Measurements from ENCODE around the gene CCDC90B. TPM values are rescaled to one million over a fixed set of nuclear protein-coding genes. Genes with fewer than 3 reads are reported as not detected.

CCDC90B gene
- total and polyA plus RNA-seq, 2 of the 13 experiments (the other 11 are each of a cell fraction or from before 2014, with no cell fraction given), result 17.1 to 46.1 TPM

DNA sequence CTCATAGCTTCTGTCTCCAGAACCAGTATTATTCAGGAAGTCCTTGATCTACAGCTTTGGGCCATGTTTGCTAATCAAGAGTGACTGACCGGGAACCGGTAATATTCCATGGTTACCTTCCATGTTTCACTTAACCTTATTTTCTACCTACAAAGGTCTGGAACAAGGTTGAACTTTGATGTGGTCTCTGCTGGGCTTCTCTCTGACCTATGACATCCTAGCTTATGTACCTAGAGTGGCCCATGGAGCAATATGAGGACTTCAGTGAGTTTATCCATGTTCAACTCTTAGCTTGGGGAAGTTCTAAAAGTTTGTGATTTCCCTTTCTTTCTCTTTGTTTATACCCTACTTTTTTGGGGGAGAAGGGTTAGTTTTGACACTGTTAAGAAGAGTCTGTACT is 33.2 kb downstream of the CCDC90B start (continued):
- TF ChIP-seq, protein P1, sequence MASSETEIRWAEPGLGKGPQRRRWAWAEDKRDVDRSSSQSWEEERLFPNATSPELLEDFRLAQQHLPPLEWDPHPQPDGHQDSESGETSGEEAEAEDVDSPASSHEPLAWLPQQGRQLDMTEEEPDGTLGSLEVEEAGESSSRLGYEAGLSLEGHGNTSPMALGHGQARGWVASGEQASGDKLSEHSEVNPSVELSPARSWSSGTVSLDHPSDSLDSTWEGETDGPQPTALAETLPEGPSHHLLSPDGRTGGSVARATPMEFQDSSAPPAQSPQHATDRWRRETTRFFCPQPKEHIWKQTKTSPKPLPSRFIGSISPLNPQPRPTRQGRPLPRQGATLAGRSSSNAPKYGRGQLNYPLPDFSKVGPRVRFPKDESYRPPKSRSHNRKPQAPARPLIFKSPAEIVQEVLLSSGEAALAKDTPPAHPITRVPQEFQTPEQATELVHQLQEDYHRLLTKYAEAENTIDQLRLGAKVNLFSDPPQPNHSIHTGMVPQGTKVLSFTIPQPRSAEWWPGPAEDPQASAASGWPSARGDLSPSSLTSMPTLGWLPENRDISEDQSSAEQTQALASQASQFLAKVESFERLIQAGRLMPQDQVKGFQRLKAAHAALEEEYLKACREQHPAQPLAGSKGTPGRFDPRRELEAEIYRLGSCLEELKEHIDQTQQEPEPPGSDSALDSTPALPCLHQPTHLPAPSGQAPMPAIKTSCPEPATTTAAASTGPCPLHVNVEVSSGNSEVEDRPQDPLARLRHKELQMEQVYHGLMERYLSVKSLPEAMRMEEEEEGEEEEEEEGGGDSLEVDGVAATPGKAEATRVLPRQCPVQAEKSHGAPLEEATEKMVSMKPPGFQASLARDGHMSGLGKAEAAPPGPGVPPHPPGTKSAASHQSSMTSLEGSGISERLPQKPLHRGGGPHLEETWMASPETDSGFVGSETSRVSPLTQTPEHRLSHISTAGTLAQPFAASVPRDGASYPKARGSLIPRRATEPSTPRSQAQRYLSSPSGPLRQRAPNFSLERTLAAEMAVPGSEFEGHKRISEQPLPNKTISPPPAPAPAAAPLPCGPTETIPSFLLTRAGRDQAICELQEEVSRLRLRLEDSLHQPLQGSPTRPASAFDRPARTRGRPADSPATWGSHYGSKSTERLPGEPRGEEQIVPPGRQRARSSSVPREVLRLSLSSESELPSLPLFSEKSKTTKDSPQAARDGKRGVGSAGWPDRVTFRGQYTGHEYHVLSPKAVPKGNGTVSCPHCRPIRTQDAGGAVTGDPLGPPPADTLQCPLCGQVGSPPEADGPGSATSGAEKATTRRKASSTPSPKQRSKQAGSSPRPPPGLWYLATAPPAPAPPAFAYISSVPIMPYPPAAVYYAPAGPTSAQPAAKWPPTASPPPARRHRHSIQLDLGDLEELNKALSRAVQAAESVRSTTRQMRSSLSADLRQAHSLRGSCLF (CRISPR knock-in tag; IDR thresholded peaks at IDR 0.05; ENCODE audit: borderline replicate concordance), result no peak
- TF ChIP-seq ZNF441 (CRISPR knock-in tag; IDR thresholded peaks at IDR 0.05; ENCODE audit: borderline replicate concordance) (no peak), ZNF652 (CRISPR knock-in tag; IDR thresholded peaks at IDR 0.05; ENCODE audit: borderline replicate concordance, low read depth) (peak; percentile 29; the same call in 1 of the 2 replicates), ELF1 (CRISPR knock-in tag; IDR thresholded peaks at IDR 0.05) (peak; percentile 31; the same call in 1 of the 2 replicates), NCOA5 (CRISPR knock-in tag; IDR thresholded peaks at IDR 0.05) (no peak), PAWR (CRISPR knock-in tag; IDR thresholded peaks at IDR 0.05; ENCODE audit: borderline replicate concordance) (no peak), NFIB (CRISPR knock-in tag; IDR thresholded peaks at IDR 0.05; ENCODE audit: borderline replicate concordance) (no peak), SP4 (CRISPR knock-in tag; IDR thresholded peaks at IDR 0.05) (no peak), CBX2 (IDR thresholded peaks at IDR 0.05; ENCODE audit: low read depth, low read length) (no peak), CBX2 (CRISPR knock-in tag; IDR thresholded peaks at IDR 0.05; ENCODE audit: low read depth) (no peak), NFE2 (CRISPR knock-in tag; IDR thresholded peaks at IDR 0.05) (no peak)
- TF ChIP-seq, protein P2, sequence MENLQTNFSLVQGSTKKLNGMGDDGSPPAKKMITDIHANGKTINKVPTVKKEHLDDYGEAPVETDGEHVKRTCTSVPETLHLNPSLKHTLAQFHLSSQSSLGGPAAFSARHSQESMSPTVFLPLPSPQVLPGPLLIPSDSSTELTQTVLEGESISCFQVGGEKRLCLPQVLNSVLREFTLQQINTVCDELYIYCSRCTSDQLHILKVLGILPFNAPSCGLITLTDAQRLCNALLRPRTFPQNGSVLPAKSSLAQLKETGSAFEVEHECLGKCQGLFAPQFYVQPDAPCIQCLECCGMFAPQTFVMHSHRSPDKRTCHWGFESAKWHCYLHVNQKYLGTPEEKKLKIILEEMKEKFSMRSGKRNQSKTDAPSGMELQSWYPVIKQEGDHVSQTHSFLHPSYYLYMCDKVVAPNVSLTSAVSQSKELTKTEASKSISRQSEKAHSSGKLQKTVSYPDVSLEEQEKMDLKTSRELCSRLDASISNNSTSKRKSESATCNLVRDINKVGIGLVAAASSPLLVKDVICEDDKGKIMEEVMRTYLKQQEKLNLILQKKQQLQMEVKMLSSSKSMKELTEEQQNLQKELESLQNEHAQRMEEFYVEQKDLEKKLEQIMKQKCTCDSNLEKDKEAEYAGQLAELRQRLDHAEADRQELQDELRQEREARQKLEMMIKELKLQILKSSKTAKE (CRISPR knock-in tag; IDR thresholded peaks at IDR 0.05; ENCODE audit: borderline replicate concordance), result no peak
- TF ChIP-seq, protein P3, sequence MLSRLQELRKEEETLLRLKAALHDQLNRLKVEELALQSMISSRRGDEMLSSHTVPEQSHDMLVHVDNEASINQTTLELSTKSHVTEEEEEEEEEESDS (CRISPR knock-in tag; IDR thresholded peaks at IDR 0.05; ENCODE audit: borderline replicate concordance), result no peak
- TF ChIP-seq, protein P4, sequence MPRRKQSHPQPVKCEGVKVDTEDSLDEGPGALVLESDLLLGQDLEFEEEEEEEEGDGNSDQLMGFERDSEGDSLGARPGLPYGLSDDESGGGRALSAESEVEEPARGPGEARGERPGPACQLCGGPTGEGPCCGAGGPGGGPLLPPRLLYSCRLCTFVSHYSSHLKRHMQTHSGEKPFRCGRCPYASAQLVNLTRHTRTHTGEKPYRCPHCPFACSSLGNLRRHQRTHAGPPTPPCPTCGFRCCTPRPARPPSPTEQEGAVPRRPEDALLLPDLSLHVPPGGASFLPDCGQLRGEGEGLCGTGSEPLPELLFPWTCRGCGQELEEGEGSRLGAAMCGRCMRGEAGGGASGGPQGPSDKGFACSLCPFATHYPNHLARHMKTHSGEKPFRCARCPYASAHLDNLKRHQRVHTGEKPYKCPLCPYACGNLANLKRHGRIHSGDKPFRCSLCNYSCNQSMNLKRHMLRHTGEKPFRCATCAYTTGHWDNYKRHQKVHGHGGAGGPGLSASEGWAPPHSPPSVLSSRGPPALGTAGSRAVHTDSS (CRISPR knock-in tag; conservative IDR thresholded peaks at IDR 0.05), result no peak
- TF ChIP-seq, protein P5, sequence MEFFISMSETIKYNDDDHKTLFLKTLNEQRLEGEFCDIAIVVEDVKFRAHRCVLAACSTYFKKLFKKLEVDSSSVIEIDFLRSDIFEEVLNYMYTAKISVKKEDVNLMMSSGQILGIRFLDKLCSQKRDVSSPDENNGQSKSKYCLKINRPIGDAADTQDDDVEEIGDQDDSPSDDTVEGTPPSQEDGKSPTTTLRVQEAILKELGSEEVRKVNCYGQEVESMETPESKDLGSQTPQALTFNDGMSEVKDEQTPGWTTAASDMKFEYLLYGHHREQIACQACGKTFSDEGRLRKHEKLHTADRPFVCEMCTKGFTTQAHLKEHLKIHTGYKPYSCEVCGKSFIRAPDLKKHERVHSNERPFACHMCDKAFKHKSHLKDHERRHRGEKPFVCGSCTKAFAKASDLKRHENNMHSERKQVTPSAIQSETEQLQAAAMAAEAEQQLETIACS (CRISPR knock-in tag; IDR thresholded peaks at IDR 0.05), result no peak
- TF ChIP-seq, protein P6, sequence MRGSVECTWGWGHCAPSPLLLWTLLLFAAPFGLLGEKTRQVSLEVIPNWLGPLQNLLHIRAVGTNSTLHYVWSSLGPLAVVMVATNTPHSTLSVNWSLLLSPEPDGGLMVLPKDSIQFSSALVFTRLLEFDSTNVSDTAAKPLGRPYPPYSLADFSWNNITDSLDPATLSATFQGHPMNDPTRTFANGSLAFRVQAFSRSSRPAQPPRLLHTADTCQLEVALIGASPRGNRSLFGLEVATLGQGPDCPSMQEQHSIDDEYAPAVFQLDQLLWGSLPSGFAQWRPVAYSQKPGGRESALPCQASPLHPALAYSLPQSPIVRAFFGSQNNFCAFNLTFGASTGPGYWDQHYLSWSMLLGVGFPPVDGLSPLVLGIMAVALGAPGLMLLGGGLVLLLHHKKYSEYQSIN (CRISPR knock-in tag; IDR thresholded peaks at IDR 0.05; ENCODE audit: borderline replicate concordance), result no peak

Data from HepG2 (cell line).